IPS DF 6.9 (cell line): Measurements from ENCODE around the gene DET1.
"Not testable (repeated sequence)": the region's sequence is repeated elsewhere in the genome, so short reads cannot be mapped to it uniquely, and the experiment has no call there.

Source experiments
- DNase-seq: peaks from one replicate; pipeline ENCODE4 v3.0.0-alpha.2; 2013; ENCODE audit warnings: low read depth, low spot score
- H3K27ac ChIP-seq: one replicate; pipeline ENCODE4 v1.5.1; 2013; ENCODE audit warnings: low read length, control low read depth
- H3K27me3 ChIP-seq: 2 replicates; pipeline ENCODE4 v1.6.1; 2013; ENCODE audit warnings: mild to moderate bottlenecking, low read length; ENCODE audit not compliant: control insufficient read depth, insufficient read depth
- H3K36me3 ChIP-seq: 2 replicates; pipeline ENCODE4 v1.6.1; 2013; ENCODE audit warnings: low read length; ENCODE audit not compliant: control insufficient read depth, insufficient read depth
- H3K4me1 ChIP-seq: 2 replicates; pipeline ENCODE4 v1.6.1; 2013; ENCODE audit warnings: low read length; ENCODE audit not compliant: control insufficient read depth, insufficient read depth
- H3K4me3 ChIP-seq: 2 replicates; pipeline ENCODE4 v1.5.1; 2013; ENCODE audit warnings: mild to moderate bottlenecking, low read length
- H3K9me3 ChIP-seq: 2 replicates; pipeline ENCODE4 v1.6.1; 2013; ENCODE audit warnings: low read length, inconsistent platforms; ENCODE audit not compliant: control insufficient read depth, insufficient read depth
- WGBS: extraction: QIAGEN DNeasy Blood & Tissue Kit; methylation state at CpG from one replicate; pipeline ENCODE4 v1.1.7; 2013; ENCODE audit warnings: mixed read lengths, missing lambda C conversion rate; ENCODE audit not compliant: insufficient read length, insufficient coverage; 5-methylcytosine and 5-hydroxymethylcytosine counted together

The DET1 gene

GRCh38 chr15:88525418-88525817 is 21.1 kb downstream of the DET1 start:
- H3K27me3 ChIP-seq, result no peaks in the 10 kb centered on the region
- no peak overlapping the region for H3K4me3 ChIP-seq
- DNase-seq, result no peak
- H3K9me3 ChIP-seq, result no peaks in the 10 kb centered on the region
- H3K27ac ChIP-seq, result no peak overlapping the region
- H3K4me1 ChIP-seq, result no peaks in the 10 kb centered on the region
- peaks cover 3% of the 10 kb centered on the region; the same call in 1 of the 2 replicates for H3K36me3 ChIP-seq

DNA sequence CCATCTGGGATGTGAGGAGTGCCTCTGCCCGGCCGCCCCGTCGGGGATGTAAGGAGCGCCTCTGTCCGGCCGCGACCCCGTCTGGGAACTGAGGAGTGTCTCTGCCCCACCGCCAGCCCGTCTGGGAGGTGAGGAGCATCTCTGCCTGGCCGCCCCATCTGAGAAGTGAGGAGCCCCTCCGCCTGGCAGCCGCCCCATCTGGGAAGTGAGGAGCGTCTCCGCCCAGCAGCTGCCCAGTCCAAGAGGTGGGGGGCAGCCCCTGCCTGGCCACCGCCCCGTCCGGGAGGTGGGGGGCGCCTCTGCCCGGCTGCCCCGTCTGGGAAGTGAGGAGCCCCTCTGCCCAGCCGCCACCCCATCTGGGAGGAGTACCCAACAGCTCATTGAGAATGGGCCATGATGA is 22.4 kb downstream of the DET1 start:
- H3K9me3 ChIP-seq, H3K4me3 ChIP-seq, H3K27ac ChIP-seq, H3K36me3 ChIP-seq, H3K27me3 ChIP-seq, H3K4me1 ChIP-seq, DNase-seq: not testable (repeated sequence)
- WGBS, result no CpG with 5 or more reads among the region's 23 CpGs

DNA sequence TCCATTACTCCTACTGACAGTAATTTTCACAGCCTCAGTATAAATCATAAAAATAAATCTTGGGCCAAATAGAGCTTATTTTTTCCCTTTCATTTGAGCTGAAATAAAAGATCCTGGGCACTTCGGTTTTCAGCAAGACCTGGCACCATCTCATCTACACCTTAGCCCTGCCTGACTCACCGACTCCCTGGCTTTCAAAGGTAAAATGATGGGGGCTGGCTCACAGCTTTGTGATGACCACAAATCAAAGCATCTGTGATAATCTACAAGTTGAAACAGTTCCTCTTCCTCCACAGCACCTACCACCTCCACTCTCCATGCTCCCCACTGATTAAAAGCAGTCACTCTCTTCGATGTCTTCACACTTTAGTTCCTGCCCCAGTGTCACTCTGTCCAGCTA is 27.6 kb downstream of the DET1 start:
- H3K4me3 ChIP-seq, result no peak overlapping the region
- no peaks in the 10 kb centered on the region for H3K4me1 ChIP-seq
- no peaks in the 10 kb centered on the region for H3K36me3 ChIP-seq
- DNase-seq, result no peak
- no CpG with 5 or more reads among the region's 3 CpGs for WGBS
- no peaks in the 10 kb centered on the region for H3K27me3 ChIP-seq
- no peaks in the 10 kb centered on the region for H3K9me3 ChIP-seq
- no peak overlapping the region for H3K27ac ChIP-seq

DNA sequence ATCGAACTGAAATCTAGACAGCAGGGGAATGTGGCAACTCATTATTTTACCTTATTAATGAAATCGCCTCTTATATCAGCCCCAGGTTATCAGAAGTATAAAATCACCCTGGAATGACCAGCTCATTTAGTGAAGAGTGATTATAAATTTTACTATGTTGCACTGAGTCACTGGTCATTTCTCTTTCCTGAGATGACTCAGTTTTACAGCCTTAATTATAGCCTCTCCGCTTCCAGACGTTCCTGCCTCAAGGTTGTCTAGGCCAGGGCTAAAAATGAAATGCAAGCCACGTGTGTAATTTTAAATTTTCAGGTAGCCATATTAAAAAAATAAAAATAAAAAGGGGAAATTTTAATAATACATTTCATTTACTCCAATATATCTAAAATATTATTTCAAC is 33.3 kb downstream of the DET1 start:
- Histone ChIP-seq H3K4me3 (no peak overlapping the region), H3K27me3 (no peaks in the 10 kb centered on the region), H3K36me3 (no peaks in the 10 kb centered on the region; the same call in 1 of the 2 replicates), H3K27ac (no peak overlapping the region), H3K4me1 (no peaks in the 10 kb centered on the region), H3K9me3 (no peaks in the 10 kb centered on the region)
- DNase-seq, result no peak
- WGBS, result no CpG with 5 or more reads among the region's 5 CpGs

- Histone ChIP-seq H3K4me3 (no peak overlapping the region), H3K36me3 (no peaks in the 10 kb centered on the region; the same call in 1 of the 2 replicates), H3K9me3 (no peaks in the 10 kb centered on the region), H3K27ac (no peak overlapping the region), H3K27me3 (no peaks in the 10 kb centered on the region), H3K4me1 (no peaks in the 10 kb centered on the region)
- DNase-seq, result no peak
- no CpG with 5 or more reads among the region's 5 CpGs for WGBS
Measured at GRCh38 chr15:88512601-88513000, 33.9 kb downstream of the DET1 start.

DNA sequence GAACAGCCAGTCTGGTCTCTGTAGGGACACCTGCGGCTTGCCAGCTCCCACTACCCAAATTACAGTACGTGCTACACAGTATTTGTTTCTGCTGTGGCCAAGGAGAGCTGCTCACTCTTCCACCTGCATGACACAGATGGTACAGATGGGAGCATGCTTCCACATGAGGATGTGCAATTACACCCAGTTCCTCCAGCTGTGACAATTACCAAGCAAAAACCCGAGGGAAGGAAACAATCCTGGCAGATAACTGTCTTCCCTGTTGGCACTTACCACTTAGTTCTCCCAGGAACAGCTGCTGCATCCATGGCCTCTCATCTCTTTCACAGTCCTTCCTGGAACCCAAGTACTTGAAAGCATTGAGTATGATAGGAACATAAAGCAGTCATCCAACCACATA is 34.4 kb downstream of the DET1 start:
- no peaks in the 10 kb centered on the region; the same call in 1 of the 2 replicates for H3K36me3 ChIP-seq
- H3K4me1 ChIP-seq, result no peaks in the 10 kb centered on the region
- H3K9me3 ChIP-seq, result no peaks in the 10 kb centered on the region
- no peak overlapping the region for H3K4me3 ChIP-seq
- WGBS, result no CpG with 5 or more reads among the region's 3 CpGs
- no peaks in the 10 kb centered on the region for H3K27me3 ChIP-seq
- DNase-seq, result no peak
- H3K27ac ChIP-seq, result no peak overlapping the region

DNA sequence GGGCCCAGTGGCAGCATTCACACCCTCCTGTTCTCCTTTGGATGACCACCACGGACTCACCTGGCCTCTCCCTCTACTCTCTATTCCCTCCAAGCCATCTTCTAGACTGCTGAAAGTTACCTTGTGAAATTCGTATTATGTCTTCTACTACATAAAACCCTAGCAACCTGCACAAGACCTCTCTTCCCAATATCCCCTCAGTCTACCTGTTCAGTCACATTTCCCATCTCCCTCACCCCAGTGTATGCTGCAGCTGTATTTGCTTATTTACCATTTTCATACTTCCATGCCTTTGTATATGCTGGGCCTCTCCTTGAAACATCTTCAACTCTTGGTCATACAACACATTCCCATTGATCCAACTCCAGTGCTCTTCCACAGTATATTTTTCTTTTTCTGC is 35.3 kb downstream of the DET1 start:
- Histone ChIP-seq H3K4me3 (no peak overlapping the region), H3K4me1 (no peaks in the 10 kb centered on the region), H3K9me3 (no peaks in the 10 kb centered on the region), H3K36me3 (no peaks in the 10 kb centered on the region; the same call in 1 of the 2 replicates), H3K27me3 (no peaks in the 10 kb centered on the region), H3K27ac (no peak overlapping the region)
- DNase-seq, result no peak
- whole genome bisulfite sequencing, result no CpG with 5 or more reads among the region's 2 CpGs

DNA sequence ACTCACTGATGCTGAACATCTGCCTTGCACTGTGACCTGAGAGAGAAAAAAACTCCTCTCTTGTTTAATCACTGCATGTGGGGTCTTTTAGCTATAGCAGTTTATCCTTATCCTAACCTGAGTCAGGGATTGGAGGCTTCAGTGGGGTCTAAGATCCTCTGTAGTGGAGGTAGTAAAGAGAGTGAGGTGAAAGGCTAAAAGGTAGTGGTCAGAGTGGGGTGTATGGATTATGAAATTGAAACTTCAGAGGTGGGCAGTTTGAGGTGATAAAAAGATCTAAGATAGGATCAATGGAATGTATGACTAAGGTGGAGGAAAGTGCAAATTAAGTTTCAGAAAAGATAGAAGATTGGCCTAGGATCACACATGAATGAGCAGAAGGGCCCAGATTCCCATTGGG is 36.5 kb downstream of the DET1 start:
- H3K36me3 ChIP-seq, result no peaks in the 10 kb centered on the region; the same call in 1 of the 2 replicates
- DNase-seq, result no peak

DNA sequence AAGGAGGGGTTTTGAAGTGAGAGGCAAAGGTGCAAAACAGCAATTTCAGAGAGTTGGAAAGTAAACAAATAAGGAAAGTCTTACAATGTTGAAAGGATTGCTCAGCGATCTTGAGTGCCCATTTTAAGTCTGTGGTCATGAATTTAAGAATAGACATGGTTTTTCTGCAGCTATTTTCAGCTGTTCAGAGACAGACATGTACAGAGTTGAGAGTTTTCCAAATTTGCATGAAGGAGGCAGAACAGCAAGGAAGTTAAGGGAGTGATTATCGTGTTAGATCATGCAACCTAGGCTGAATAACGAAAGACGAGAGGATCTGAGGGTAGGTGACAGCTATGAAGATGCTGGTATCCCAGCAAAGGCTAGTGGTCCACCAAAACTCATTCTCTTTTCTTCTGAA is 37.2 kb downstream of the DET1 start:
- no CpG with 5 or more reads among the region's 4 CpGs for WGBS
- Histone ChIP-seq H3K27ac (no peak overlapping the region), H3K4me1 (no peaks in the 10 kb centered on the region)

More for the DNA sequence above, 36.5 kb downstream of the DET1 start:
- Histone ChIP-seq H3K4me1 (no peaks in the 10 kb centered on the region), H3K9me3 (no peaks in the 10 kb centered on the region), H3K27me3 (no peaks in the 10 kb centered on the region), H3K27ac (no peak overlapping the region), H3K4me3 (no peak overlapping the region)

DNA sequence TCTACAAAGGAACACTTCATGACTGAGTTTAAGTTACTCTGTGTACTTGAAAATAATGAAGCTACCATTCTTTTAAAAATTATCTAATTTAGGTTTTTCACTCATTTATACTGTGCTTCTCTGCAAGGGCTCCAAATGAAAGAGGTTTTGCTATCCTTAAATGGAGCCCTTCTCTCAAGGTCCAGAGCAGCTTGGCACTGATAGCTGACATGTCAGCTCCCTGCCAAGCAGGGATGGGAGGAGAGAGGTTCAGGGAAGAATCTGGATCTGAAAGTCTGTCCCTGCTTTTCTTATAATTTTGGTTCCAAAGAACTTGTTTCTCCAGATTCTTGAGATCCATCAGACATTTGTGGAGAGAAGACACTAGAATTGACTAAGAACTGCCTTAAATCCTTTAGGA is 39.9 kb downstream of the DET1 start:
- H3K36me3 ChIP-seq, result no peaks in the 10 kb centered on the region
- H3K4me3 ChIP-seq, result no peak overlapping the region
- H3K27me3 ChIP-seq, result no peaks in the 10 kb centered on the region
- no peak overlapping the region for H3K27ac ChIP-seq
- H3K9me3 ChIP-seq, result no peaks in the 10 kb centered on the region
- H3K4me1 ChIP-seq, result no peaks in the 10 kb centered on the region; the same call in 1 of the 2 replicates
- no peak for DNase-seq

More for the DNA sequence above, 37.2 kb downstream of the DET1 start:
- Histone ChIP-seq H3K27me3 (no peaks in the 10 kb centered on the region), H3K36me3 (no peaks in the 10 kb centered on the region; the same call in 1 of the 2 replicates), H3K4me3 (no peak overlapping the region), H3K9me3 (no peaks in the 10 kb centered on the region)
- no peak for DNase-seq

DNA sequence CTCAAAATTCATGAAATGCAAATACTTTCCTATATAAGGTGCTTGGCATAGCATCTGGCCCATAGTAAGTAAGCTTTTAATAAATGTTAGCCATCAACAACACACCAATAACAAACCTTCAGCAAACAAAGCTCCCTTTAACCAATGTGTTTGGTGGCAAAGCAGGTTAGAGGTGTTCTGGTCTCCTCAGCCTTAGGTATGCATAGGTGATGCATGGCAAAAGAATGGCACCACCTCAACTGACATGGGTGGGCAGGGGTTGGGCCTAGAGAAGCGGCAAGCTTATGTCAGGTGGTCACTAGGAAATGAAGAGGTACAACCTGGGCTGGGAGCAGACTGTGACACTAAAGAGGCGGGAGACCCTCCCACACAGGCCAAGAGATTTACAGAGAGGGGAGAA is 40.8 kb downstream of the DET1 start:
- no peaks in the 10 kb centered on the region for H3K27me3 ChIP-seq
- no peak for DNase-seq
- no peaks in the 10 kb centered on the region for H3K36me3 ChIP-seq
- no peaks in the 10 kb centered on the region; the same call in 1 of the 2 replicates for H3K4me1 ChIP-seq
- H3K27ac ChIP-seq, result no peak overlapping the region
- WGBS, result no CpG with 5 or more reads among the region's 2 CpGs
- no peaks in the 10 kb centered on the region for H3K9me3 ChIP-seq
- H3K4me3 ChIP-seq, result no peak overlapping the region
